ENCODE results near the gene CCDC51.
A peak's percentile ranks its signal among the peaks of the same experiment; 100 is the strongest.
"Not testable (repeated sequence)": the region's sequence is repeated elsewhere in the genome, so short reads cannot be mapped to it uniquely, and the experiment has no call there.

Gene CCDC51

GRCh38 chr3:48476426-48477053, 36.6 kb upstream of the CCDC51 start:
- TF ChIP-seq CTCF (IDR thresholded peaks at IDR 0.05) = no peak
- no peaks in the 10 kb centered on the region for H3K9me3 ChIP-seq
- no peaks in the 10 kb centered on the region for H3K27me3 ChIP-seq
- peaks cover 7% of the 10 kb centered on the region for H3K36me3 ChIP-seq
- H3K4me3 ChIP-seq (ENCODE audit: low read depth in 1 of 2, low read length in 1 of 2) = no peak overlapping the region
- no peak overlapping the region for H3K27ac ChIP-seq
- peaks cover 28 to 37% of the 10 kb centered on the region in 2 experiments for H3K4me1 ChIP-seq (ENCODE audit: control insufficient read depth in 1 of 2, insufficient read depth in 1 of 2, low read depth in 1 of 2, low read length in 1 of 2)

GRCh38 chr3:48475188-48475587, 35.3 kb upstream of the CCDC51 start:
- no peak for TF ChIP-seq CTCF (IDR thresholded peaks at IDR 0.05)
- H3K9me3 ChIP-seq = no peaks in the 10 kb centered on the region
- no peaks in the 10 kb centered on the region for H3K27me3 ChIP-seq
- no peak overlapping the region for H3K27ac ChIP-seq
- H3K36me3 ChIP-seq = peaks cover 11% of the 10 kb centered on the region
- H3K4me1 ChIP-seq (ENCODE audit: control insufficient read depth in 1 of 2, insufficient read depth in 1 of 2, low read depth in 1 of 2, low read length in 1 of 2) = peaks cover 30 to 44% of the 10 kb centered on the region in 2 experiments
- H3K4me3 ChIP-seq (ENCODE audit: low read depth in 1 of 2, low read length in 1 of 2) = no peak overlapping the region

GRCh38 chr3:48474619-48475018, 34.7 kb upstream of the CCDC51 start:
- Histone ChIP-seq H3K36me3 (peaks cover 17% of the 10 kb centered on the region), H3K27ac (no peak overlapping the region), H3K4me1 (ENCODE audit: control insufficient read depth in 1 of 2, insufficient read depth in 1 of 2, low read depth in 1 of 2, low read length in 1 of 2) (peaks cover 36 to 50% of the 10 kb centered on the region in 2 experiments), H3K27me3 (no peaks in the 10 kb centered on the region), H3K9me3 (no peaks in the 10 kb centered on the region), H3K4me3 (ENCODE audit: low read depth in 1 of 2, low read length in 1 of 2) (no peak overlapping the region)
- no peak for TF ChIP-seq CTCF (IDR thresholded peaks at IDR 0.05)

GRCh38 chr3:48474031-48474430, 34.1 kb upstream of the CCDC51 start:
- Histone ChIP-seq H3K27ac (peak overlapping the region; percentile 95), H3K4me1 (ENCODE audit: control insufficient read depth in 1 of 2, insufficient read depth in 1 of 2, low read depth in 1 of 2, low read length in 1 of 2) (peaks cover 34 to 46% of the 10 kb centered on the region in 2 experiments), H3K36me3 (peaks cover 22% of the 10 kb centered on the region)
- H3K9me3 ChIP-seq; H3K27me3 ChIP-seq; H3K4me3 ChIP-seq (ENCODE audit: low read depth in 1 of 2, low read length in 1 of 2): not testable (repeated sequence)

GRCh38 chr3:48473617-48473952, 33.7 kb upstream of the CCDC51 start:
- H3K4me1 ChIP-seq (ENCODE audit: control insufficient read depth in 1 of 2, insufficient read depth in 1 of 2, low read depth in 1 of 2, low read length in 1 of 2) = peaks cover 30 to 41% of the 10 kb centered on the region in 2 experiments
- no peak for TF ChIP-seq CTCF (IDR thresholded peaks at IDR 0.05)
- peak overlapping the region; percentile 69 to 73 for H3K4me3 ChIP-seq (ENCODE audit: low read depth in 1 of 2, low read length in 1 of 2)

GRCh38 chr3:48472923-48473616, 33.2 kb upstream of the CCDC51 start:
- Histone ChIP-seq H3K27me3 (no peaks in the 10 kb centered on the region), H3K9me3 (no peaks in the 10 kb centered on the region), H3K4me1 (ENCODE audit: control insufficient read depth in 1 of 2, insufficient read depth in 1 of 2, low read depth in 1 of 2, low read length in 1 of 2) (peaks cover 29 to 36% of the 10 kb centered on the region in 2 experiments), H3K27ac (peak overlapping the region; percentile 95), H3K4me3 (ENCODE audit: low read depth in 1 of 2, low read length in 1 of 2) (peak overlapping the region; percentile 69 to 73), H3K36me3 (peaks cover 25% of the 10 kb centered on the region)
- TF ChIP-seq CTCF (IDR thresholded peaks at IDR 0.05) = peak; percentile 51

More at GRCh38 chr3:48473617-48473952, 33.7 kb upstream of the CCDC51 start:
- Histone ChIP-seq H3K36me3 (peaks cover 22% of the 10 kb centered on the region), H3K27ac (peak overlapping the region; percentile 95), H3K9me3 (no peaks in the 10 kb centered on the region), H3K27me3 (no peaks in the 10 kb centered on the region)

Measured in neutrophil (primary cell).